ENCODE results near the gene GRM2. TPM values are rescaled to one million over a fixed set of nuclear protein-coding genes. Genes with fewer than 3 reads are reported as not detected.

The GRM2 gene
- total and polyA plus RNA-seq, 2 of the 8 experiments (the other 6 are each of a cell fraction or from before 2014, with no cell fraction given), result 3.9 to 10.5 TPM

- no peak overlapping the region for H3K27ac ChIP-seq (ENCODE audit: low read depth, low read length)
- CTCF ChIA-PET (ENCODE audit: partially characterized antibody), result interaction anchor here (1.8 to 2.2 kb wide), 2 partner anchors 8 to 46 kb away, joined by 5 to 12 read pairs; no protein-coding TSS in a partner anchor
- H3K4me1 ChIP-seq (replicated peaks in 1 of 4; ENCODE audit: control insufficient read depth in 3 of 4, insufficient read depth in 4 of 4, low read length in 3 of 4), result no peaks in the 10 kb centered on the region
- H3K79me1 ChIP-seq (ENCODE audit: low read depth, low read length), result no peaks in the 10 kb centered on the region
- no peak for FAIRE-seq
- no peaks in the 10 kb centered on the region for H4K20me1 ChIP-seq (replicated peaks in 1 of 2; ENCODE audit: control insufficient read depth in 1 of 2, insufficient read depth in 2 of 2, low read length in 2 of 2)
- no peak overlapping the region for H3K23ac ChIP-seq (ENCODE audit: insufficient read length)
- DNase-seq (ENCODE audit: low read depth in 1 of 2, low spot score in 2 of 2), result no peak
- H3K9ac ChIP-seq (replicated peaks in 1 of 4; ENCODE audit: extremely low read depth in 1 of 4, low read depth in 3 of 4, low read length in 3 of 4), result no peak overlapping the region
- H3K9me3 ChIP-seq (ENCODE audit: insufficient read depth in 2 of 2, low read depth in 1 of 2, low read length in 1 of 2), result no peaks in the 10 kb centered on the region
- H2BK5ac ChIP-seq (ENCODE audit: low read depth, low read length), result no peak overlapping the region
- H4K8ac ChIP-seq (ENCODE audit: extremely low read depth, insufficient read depth, low read length), result no peak overlapping the region
- no peak overlapping the region for H3K18ac ChIP-seq (ENCODE audit: extremely low read depth, low read length)
- no peak overlapping the region for H3K14ac ChIP-seq (ENCODE audit: insufficient read length)
- H3K56ac ChIP-seq (replicated peaks; ENCODE audit: insufficient read length, low read depth, low read length), result no peak overlapping the region
- H2BK120ac ChIP-seq (replicated peaks; ENCODE audit: low read depth, low read length), result no peak overlapping the region
- no peak overlapping the region for H2AFZ ChIP-seq (ENCODE audit: low read length)
- H3K79me2 ChIP-seq (ENCODE audit: control insufficient read depth in 1 of 2, insufficient read depth in 2 of 2, low read length in 2 of 2), result no peaks in the 10 kb centered on the region
- no peak overlapping the region for H4K91ac ChIP-seq (replicated peaks; ENCODE audit: insufficient read length, low read length)
- no peak overlapping the region for H3K4me3 ChIP-seq (ENCODE audit: extremely low read depth in 1 of 4, insufficient read depth in 2 of 4, low read depth in 3 of 4, low read length in 4 of 4)
- no peak overlapping the region for H2BK20ac ChIP-seq (ENCODE audit: low read length)
- POLR2A ChIA-PET (ENCODE audit: partially characterized antibody), result interaction anchor here (0.5 kb wide), 1 partner anchor 269 kb away, joined by 4 read pairs; no protein-coding TSS in a partner anchor
- H4K5ac ChIP-seq (ENCODE audit: insufficient read length, low read depth, low read length), result no peak overlapping the region
- TF ChIP-seq TBP (IDR thresholded peaks at IDR 0.05; ENCODE audit: low read depth, low read length), result no peak
- TF ChIP-seq POLR2A (IDR thresholded peaks at IDR 0.05; ENCODE audit: control extremely low read depth in 1 of 2, low read depth in 2 of 2, low read length in 2 of 2), result no peak
- TF ChIP-seq BCL11A (IDR thresholded peaks at IDR 0.05; ENCODE audit: low read depth in 2 of 2, low read length in 2 of 2), result no peak
- TF ChIP-seq HDAC6 (IDR thresholded peaks at IDR 0.05; ENCODE audit: low read depth, low read length), result no peak
- no peak for TF ChIP-seq CBX8 (IDR thresholded peaks at IDR 0.05; ENCODE audit: borderline replicate concordance, low read depth, low read length)
- no peak for TF ChIP-seq KDM5A (IDR thresholded peaks at IDR 0.05; ENCODE audit: low read length)
- no peak for TF ChIP-seq RNF2 (IDR thresholded peaks at IDR 0.05; ENCODE audit: borderline replicate concordance, low read depth, low read length, missing control alignments, poor library complexity, severe bottlenecking)
- TF ChIP-seq SIRT6 (IDR thresholded peaks at IDR 0.05; ENCODE audit: low read length), result no peak
- no peak for TF ChIP-seq EGR1 (IDR thresholded peaks at IDR 0.05; ENCODE audit: borderline replicate concordance, low read depth, low read length)
- H3K23me2 ChIP-seq (ENCODE audit: low read depth, low read length), result peaks cover 1% of the 10 kb centered on the region; the same call in 1 of the 2 replicates
- H3K27me3 ChIP-seq (replicated peaks in 1 of 4; ENCODE audit: control insufficient read depth in 3 of 4, extremely low read depth in 1 of 4, insufficient read depth in 3 of 4, low read length in 3 of 4), result no peaks in the 10 kb centered on the region
- H2AK5ac ChIP-seq (ENCODE audit: low read depth, low read length), result no peak overlapping the region
- no peak overlapping the region for H3K4me2 ChIP-seq (ENCODE audit: insufficient read depth in 1 of 2, low read depth in 2 of 2, low read length in 2 of 2)
- no peak overlapping the region for H2BK12ac ChIP-seq (ENCODE audit: low read depth, low read length)
- H3K36me3 ChIP-seq (ENCODE audit: control insufficient read depth in 2 of 4, insufficient read depth in 4 of 4, low read length in 3 of 4), result no peaks in the 10 kb centered on the region
- H3K4ac ChIP-seq (replicated peaks; ENCODE audit: insufficient read length, low read depth, low read length), result no peak overlapping the region
- H2BK15ac ChIP-seq (ENCODE audit: low read length), result no peak overlapping the region
These were observed 20.6 kb downstream of the GRM2 start for GRCh38 chr3:51727500-51727899.

Data from H1 (cell line).